GM19035 (cell line): ENCODE data around the gene TMEM120A.

Experiments used
- ATAC-seq: cut with Tn5 transposase; IDR thresholded peaks from one replicate; pipeline ENCODE4 v1.9.1; 2021; ENCODE audit not compliant: unreplicated experiment

TMEM120A gene

DNA sequence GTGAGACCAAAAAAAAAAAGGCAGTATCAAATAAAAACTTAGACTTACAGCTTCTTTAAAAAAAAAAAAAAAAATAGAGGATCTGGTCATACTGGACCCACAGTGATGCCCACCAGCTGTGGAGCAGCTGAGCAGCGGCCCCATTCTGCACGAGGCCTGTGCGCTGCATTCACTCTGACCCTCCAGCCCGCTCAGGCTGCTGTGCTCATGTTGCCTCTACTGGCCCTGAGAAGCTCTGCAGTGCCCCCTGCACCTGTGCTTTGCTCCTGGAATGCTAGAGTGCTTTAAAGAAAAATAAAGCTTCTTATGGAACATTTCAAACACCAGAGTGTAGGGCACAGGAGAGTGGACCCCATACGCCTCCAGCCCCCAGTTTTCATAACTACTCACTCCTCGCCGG lies 33.2 kb downstream of the TMEM120A start:
- ATAC-seq, result no peak

DNA sequence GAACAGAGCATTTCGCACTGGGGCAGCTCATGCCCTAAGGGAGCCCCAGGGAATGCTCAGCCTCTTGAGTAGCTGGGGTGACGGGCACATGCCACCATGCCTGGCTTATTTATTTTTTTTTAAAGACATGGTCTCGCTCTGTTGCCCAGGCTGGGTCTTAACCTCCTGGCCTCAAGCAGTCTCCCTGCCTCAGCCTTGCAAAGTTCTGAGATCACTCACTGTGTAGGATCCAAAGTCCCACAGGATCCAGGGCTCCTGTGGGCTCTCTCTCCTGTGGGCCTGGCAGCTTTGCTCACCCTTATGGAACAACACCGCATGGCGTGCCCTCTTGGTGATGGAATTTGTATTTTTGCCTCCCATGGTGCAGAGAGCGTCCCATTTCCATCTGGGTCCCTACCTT lies 34.0 kb downstream of the TMEM120A start:
- ATAC-seq, result no peak

DNA sequence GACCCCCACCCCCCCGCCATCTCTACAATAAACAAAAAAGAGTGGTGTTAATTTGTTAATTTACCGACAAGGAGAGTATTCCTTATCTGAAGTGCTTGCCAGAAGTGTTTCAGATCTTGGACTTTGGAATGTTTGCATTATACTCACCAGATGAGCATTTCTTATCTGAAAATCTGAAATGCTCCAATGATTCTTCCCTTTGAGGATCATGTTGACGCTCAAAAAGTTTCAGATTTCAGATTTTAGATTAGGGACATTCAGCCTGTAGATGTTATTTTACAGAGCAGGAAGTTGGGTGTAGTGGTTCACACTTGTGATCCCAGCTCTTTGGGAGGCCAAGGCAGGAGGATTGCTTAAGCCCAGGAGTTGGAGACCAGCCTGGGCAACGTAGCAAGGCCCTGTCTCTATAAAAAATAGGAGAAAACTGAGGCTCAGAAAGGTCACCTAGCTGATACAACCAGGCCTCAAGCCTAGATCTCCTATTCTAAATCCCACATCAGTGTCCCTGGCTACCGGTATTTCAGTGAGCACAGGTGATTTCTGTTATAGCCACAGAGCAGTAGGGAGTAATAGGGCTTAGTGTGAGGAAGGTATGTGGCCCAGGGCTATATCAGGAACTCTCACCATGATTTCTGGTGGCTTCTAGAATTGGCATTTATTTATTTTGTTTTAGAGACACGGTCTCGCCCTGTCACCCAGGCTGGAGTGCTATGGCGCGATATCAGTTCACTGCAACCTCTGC lies 35.4 kb downstream of the TMEM120A start:
- no peak for ATAC-seq

DNA sequence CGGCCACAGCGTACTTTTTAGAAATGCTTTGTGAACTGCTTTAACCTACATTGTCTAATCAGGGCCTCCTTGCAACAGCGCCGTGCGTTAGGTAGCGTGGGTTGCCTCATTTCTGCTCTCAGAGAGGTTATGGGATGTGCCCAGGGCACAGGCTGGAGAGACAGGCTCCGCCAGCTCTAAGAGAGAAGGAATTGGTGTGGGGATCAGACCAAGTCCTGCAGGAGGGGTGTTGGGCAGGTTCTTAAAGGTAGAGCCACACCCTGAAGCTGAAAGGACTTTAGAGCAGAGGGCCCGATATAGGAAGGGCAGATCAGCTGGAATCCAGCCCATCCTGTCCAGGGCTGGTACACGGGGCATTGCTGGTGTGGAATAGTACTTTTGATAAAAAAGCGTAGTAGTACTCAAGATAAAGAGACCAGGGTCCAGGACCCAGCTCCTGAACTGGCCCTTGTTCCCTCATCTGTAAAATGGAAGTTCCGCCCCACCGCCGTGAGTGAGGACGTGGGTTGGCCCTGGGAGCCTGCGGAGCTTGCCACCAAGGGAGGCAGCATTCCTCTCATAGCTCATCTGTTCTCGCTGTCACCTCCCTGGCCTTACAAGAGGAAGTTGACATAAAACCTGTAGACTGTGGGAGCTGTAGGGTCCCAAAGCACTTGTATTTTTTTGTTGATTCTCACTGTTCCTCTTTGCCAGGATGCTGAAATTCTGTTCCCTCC lies 37.2 kb downstream of the TMEM120A start:
- ATAC-seq, result no peak

DNA sequence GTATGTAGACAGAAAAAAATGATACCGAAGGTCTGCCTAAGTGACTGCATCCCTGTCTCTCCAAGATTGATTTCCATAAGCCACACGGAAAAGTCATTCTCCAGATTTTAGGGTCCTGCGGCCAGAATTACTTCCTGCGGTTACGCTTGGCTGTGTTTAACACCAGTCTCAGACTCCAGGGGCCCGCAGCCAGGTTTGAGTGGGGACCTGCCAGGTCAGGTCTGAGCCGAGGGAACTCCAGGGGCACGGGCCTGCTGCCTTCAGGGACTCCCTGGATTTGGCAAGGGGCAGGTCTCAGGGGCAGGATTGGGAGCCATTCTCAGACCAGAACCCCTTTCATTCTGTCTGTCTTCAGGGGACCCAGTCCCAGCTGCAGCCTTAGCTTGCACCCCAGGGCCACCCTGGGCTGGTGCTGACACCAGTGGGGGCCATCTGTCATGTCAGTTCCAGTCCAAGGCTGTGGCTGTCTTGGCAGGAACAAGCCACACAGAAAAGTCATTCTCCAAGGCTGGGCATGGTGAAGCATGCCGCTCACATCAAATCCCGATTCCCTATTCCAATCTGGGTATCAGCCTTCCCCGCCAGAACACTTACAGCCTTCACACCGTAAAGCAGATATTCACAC lies 39.0 kb downstream of the TMEM120A start:
- no peak for ATAC-seq

DNA sequence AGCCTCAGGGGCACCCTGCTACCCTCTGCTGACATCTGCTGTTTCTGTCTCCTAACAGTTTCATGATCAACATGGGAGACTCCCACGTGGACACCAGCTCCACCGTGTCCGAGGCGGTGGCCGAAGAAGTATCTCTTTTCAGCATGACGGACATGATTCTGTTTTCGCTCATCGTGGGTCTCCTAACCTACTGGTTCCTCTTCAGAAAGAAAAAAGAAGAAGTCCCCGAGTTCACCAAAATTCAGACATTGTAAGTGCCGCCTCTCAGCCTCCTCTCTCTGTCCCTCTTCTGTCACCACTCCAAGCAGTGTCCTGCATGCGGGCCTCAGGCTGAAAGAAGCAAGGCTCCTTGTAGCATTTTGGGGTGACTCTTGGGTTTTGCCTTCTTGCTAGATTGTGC lies 40.5 kb downstream of the TMEM120A start:
- ATAC-seq, result no peak

DNA sequence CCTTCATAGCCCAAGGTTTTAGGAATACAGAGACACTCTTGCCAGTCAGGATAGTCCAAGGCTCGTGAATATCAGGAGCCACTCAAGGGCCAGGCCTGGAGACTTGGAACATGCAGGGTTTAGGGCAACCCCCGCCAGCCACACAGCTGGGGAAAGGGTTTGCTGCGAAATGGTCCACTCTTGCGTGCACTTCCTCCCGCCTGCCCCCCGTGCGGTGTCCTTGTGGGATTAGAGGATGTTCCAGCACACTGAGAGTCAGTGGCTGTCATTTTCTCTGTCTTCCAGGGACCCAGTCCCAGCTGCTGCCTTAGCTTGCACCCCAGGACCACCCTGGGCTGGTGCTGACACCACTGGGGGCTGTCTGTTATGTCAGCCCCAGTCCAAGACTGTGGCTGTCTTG lies 41.0 kb downstream of the TMEM120A start:
- ATAC-seq, result no peak

DNA sequence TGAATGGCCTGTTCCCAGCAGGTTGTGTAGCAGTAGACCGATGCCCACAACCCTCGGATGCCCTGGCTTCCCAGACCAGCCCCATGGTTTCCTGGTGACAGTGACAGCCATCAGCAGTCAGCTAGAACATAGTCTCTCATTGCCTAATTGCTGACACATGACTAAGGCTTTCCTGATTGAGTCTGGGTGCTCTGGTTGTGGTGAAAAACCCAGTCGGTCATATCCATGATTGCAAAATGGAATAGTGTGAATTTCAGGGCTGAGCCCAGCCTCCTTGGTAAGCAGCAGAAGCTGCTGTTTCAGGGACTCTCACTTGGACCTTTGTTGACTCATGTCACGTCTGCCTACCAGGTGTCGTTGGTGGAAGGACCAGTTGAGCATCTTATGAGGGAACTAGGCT lies 42.9 kb downstream of the TMEM120A start:
- no peak for ATAC-seq

DNA sequence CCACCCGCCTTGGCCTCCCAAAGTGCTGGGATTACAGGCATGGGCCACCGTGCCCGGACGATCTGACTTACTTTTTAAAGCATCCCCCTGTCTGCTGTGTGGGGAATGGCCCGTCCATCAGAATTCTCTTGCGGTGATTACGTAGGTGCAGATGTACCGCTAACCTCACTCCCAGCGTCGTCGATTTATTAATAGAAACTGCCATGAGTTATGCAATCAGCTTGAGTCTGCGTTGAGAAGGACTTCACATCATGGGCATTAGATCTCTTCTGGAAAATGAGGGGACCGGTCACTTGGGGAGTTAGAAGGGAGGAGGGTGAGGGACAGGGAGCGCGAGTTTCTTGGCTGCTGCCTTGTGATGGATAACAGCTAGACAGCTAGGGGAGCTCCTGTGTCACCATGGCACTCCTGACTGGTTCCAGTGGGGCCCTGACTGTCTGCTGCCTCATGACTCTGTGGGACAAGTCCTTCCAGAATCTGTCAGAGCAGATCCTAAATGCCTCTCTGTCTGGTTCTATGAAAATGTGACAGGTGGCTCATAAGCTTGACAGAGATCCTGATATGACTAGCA lies 44.2 kb downstream of the TMEM120A start:
- no peak for ATAC-seq

DNA sequence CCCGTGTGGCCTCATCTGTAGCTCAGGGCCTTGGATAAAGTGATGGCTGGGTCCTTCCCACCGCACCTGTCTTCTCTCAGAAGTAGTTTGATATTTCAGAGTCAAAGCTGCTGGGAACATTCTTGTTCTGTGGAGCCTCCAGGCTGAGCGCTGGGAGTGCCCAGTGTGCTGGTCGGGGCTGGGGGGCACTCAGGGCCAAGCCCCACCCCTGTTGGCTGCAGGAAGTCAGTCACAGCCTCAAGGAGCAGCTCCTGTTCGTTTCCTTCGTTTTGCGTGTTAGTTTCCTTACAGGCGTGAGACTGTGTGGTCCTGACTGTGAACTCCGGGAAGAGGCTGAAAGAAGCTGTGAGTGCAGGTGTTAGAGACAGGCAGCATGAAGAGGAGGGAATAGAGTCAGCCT lies 46.2 kb downstream of the TMEM120A start:
- ATAC-seq, result no peak

DNA sequence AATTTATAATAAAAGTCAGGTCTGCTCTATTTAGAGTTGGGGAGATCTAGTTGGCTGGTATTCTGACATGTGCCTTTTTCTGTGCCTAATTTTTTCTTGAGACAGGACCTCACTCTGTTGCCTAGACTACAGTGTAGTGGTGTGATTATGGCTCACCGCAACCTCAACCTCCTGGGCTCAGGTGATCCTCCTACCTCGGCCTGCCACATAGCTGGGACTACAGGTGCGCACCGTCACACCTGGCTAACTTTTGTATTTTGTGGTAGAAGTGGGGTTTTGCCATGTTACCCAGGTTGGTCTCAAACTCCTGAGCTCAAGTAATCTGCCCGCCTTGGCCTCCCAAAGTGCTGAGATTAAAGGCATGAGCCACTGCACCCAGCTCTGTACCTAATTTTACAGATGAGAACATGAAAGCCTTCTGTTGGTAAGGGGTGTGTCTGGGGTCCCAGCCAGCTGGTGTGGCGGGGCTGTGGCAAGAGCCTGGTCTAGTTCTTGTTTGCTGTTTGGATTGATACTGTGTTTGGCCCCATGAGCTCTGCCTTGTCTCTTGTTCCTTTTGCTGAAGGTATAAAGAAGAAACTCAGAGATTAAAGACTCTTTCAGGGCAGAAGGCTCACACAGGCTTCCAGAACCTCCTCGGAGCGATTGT lies 48.1 kb downstream of the TMEM120A start:
- ATAC-seq, result no peak

DNA sequence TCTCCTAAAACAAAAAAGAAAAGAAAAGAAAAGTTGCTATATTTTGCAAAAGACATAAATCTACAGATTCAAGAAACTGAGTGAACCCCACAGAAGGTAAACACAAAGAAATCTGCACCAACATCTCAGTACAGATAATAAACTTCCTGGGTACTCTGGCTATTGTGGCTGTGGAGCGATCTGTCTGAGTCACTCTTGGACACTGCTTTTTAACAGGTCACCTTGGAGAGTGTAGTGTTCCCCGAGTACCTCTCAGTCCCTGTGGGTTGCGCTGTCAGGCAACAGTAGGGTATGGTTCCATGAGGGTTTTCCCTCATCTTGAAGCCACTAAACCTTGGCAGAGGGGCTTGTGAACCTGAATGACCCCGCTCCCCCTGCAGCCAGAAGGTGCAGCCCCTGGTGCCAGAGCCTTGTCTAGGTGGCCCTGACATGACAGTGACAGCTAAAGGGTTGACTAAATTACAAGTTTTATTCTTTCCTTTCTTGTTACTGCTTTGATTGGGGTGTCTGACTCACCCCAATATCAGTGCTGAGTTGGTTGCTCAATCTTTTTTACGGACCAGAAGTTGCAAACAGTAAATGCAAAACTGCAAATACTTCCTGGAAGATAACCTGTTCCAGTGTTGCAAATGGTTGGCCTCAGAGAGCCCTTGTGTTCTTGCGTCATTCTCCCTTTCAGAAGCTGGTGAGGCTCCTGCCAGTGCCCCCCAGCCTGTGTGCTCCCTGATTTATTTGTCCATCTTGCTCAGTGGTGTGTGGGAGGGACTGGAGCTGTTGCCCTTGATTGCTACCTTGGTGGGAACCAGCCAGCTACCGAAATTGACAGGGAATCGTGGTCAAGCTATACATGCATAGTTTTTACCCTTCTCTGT lies 48.9 kb downstream of the TMEM120A start:
- no peak for ATAC-seq

DNA sequence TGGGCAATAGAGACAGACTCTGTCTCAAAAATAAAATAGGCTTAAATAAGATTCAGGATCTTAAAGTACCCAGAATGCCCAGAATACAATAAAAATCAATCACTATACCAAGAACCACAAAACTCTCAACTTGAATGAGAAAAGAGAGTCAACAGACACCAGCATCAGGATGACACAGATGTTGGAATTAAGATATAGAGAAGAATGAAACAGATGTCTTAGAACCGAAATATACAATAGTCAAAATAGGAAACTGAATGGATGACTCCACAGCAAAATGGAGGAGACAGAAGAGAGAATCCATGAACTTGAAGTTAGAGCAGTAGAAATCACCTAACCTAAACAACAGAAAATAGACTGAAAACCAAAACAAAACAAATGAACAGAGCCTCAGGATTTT lies 49.9 kb downstream of the TMEM120A start:
- no peak for ATAC-seq

DNA sequence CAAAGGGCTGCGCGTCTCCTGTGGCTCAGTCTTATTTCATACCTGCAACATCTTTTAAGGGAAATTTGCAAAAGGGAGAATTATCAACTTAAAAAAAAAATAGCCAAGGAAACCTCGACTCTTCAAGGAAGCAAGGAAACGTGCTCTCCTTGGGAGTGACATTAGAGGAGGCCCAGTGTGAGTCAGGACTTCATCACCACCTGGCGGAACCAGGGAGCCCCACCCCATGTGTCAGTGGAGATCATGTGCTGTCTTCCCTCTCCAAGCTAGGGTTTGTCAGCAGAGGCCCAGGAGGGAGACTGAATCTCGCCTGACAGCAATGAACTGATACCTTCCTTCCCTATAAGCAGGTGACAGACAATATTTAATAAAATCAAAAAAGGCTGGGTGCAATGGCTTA lies 50.5 kb downstream of the TMEM120A start:
- no peak for ATAC-seq

DNA sequence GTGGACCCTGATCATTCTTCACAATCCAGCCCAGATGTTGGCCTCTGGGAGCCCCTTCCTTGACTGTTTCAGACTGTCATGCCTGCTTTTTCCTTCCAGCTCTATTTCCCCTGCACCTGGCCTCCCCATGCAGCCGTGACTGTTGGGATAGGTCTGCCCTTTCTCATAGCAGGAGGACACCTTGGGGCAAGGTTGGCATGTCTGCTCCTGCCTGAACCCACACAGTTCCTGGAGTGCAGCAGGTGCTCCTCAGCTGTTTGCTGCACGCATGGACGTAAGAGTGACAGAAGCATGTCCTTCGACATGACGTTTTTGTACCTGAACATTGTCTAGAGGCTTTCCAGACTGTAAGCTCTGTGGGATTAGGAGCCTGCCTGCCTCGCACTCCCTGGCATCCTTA lies 55.5 kb downstream of the TMEM120A start:
- ATAC-seq, result no peak

DNA sequence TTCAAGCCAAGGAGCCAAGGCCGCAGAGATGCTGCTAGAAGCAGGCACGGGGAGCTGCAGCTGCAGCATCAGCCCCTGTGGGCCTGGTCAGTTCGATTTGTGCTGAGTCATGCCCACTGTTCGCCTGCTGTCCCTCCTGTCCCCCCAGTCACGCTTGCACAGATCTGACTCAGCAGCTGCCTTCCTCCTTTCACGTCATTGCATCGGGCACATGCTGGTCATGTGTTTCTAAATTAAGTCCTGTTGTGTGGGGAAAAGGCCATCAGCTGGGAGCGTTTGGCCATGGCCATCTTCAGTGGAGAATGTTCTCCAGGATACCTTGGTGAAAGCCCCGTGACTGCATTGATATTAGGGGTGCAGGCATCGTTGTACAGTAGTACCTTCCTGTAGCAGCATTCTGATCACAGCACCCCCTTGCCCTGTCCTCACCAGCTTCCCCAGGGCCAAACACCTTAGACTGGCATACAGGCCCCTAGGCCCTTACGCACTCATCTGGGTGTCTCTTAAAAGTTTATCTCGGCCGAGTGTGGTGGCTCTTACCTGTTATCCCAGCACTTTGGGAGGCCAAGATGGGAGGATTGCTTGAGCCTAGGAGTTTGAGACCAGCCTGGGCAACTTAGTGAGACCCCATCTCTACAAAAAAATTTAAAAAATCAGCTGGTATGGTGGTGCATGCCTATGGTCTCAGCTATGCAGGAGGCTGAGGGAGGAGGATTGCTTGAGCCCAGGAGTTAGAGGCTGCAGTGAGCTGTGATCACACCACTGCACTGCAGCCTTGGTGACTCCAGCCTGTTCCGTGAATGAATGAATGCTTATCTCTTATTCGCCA lies 56.2 kb downstream of the TMEM120A start:
- ATAC-seq, result no peak
